Activated gamma-delta T cell treated with Interleukin-2 at 50 U/mL for 16 hours (primary cell): ENCODE results near the gene GPR108.

ENCODE experiments used
- DNase-seq: peaks from one replicate; pipeline ENCODE4 v3.0.0-alpha.2; 2020

The GPR108 gene

DNA sequence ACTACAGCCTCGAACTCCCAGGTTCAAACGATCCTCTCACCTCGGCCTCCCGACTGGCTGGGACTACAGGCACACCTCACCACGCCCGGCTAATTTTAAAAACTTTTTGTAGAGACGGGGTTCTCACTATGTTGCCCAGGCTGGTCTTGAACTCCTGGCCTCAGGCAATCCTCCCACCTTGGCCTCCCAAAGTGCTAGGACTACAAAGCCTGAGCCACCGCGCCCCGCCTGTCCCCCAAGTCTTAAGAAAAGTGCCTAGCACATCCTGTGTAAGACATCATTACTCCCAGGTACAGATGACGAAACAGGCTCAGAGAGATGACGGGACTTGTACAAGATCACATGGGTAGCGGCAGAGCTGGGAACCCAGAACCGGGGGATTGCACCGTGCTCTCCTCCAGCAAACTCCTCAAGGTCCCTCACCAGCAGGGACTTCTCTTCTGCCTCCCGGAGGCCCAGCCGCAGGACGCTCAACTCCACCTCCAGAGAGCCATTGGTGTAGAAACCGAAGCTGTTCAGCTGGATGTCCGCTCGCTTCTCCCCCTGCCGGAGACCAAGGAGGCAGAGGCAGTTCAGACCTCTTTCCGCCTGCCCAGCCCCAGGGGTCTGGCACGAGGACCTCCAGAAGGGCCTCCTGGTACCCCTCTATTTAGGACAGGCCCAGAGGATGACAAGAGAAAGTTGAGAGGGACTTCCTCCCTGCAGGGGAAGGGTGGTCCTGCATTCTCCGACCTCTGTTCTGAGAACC is 1.0 kb downstream of the GPR108 start:
- peak; percentile 58 for DNase-seq

DNA sequence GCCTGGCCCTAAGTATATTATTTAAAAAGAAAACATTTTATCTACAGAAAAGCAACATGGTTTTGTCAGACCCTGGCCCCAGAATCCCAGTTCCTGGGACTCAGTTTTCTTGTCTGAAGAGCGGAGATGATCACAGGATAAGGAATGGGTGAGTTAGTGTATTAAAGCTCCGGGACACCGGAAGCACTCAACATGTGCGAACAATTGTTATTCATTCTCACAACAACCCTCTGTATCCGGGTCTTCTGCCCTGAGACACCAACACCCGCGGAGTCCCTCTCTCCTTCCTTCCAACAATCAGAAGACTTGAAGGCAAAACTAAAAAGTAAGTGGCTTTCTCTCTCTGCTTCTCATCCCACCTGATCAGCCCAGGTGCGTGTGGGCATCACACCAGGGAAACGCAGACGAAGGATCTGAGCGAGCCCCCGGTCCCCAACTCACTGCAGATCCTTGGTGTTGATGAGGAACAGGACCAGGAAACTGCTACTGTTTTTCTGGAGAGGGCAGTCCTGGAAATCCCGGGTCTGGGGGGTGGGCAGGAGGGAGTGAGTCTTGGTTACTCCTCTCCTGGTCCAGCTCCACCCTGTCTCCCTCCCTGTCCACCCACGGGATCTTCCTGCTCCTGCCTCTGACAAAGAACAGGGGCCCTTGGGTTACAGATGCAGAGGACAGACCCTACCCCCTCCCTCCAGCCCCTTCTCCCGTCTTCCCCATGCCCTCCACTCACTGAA is 2.0 kb downstream of the GPR108 start:
- DNase-seq = no peak

DNA sequence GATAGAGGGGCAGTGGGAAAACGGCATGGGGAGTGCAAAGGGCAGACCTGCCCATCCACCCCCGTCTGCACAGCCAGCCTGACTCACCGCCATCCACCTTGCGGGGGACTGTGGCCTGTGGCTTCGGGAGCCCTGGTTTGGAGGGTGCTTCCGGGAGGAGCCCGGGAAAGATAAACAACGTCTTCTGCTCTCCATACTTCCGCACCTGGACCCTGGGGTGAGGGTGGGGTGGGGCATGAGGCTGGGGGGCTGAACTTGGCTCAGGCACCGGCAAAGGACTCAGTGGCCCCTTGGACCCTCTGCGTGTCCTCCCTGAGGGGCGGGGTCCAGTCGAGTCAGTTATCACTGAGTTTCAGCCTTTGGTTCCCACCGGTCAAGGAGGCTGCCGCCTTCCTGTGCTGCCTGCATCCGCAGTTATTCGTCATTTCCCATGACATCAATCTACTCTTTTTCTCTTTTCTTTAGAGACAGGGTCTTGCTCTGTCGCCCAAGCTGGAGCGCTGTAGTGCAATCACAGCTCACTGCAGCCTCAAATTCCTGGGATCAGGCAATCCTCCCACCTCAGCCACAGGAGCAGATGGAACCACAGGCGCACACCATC is 3.2 kb downstream of the GPR108 start:
- no peak for DNase-seq

DNA sequence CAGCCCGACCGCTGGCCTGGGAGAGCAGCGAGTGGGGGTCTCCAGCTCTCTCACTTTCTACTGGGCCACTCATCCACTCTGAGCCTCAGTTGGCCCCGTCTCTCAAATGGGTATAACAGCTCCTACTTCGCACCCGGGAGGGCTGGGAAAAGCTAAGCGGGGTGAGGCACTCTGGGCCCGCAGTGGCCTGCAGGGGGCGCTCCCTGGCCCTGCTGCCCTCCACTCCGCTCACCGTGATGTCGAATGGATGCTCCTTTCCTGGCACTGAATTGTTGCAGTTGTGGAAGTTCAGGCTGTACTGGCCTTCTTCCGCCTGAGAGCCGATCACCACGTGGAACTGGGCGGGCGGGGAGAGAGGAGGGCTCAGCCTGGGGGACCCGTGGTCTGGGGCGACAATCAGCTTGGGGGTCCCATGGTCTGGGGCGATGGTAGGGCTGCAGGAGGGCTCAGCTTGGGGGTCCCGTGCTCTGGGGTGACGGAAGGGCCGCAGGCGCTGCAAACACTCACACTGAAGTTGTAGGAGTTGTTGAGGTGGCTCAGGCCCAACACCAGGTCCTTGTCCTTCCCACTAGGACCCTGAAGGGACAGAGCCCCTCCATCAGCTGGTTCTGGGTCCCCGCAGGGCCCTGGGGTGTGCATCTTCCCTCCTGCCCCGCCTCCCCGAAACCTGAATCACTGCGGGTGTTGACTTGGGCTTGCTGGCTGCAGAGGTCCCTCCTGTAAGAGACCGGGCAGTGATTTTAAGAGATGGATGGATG is 3.9 kb downstream of the GPR108 start:
- no peak for DNase-seq

DNA sequence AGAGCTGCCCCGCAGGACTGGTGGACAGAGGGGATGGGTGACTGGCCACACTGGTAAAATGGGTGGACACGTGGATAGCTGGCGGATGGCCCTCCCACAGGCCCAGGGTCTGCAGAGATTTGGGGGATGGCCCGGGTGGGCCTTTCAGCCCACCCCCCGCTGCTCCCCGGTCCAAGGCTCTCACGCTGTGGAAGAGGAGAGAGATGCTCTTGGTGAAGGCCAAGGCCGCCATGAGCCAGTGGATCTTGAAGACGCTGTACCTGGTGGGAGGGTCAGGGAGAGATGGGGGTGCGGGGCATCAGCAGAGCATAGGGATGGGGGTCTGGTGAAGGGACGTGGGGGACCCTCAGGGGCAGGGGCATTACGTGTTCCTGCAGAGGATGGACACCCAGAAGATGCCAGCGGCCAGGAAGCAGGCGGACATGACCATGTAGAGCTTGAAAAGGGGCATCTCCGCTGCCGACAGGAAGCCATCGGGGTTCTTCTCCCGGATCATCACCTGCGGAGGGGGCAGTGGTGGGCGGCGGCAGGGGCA is 4.5 kb downstream of the GPR108 start:
- DNase-seq = no peak

DNA sequence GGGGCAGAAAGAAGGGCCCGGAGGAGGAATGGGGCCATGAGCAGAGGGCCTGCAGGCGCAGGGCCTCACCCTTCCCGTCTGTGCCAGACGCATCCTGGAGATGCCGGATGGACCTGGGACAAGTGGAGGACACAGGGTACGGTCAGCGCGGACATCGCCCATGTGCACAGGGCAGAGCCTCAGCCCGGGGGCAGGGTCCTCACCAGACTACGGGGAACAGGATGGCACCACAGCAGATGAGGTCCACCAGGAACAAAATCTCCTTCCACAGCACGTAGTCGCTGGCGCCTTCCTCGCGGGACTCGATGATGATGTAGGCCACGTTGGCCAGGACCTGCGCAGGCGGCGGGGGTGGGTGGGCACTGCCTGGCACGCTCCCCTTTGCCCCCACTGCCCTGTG is 5.6 kb downstream of the GPR108 start:
- no peak for DNase-seq

DNA sequence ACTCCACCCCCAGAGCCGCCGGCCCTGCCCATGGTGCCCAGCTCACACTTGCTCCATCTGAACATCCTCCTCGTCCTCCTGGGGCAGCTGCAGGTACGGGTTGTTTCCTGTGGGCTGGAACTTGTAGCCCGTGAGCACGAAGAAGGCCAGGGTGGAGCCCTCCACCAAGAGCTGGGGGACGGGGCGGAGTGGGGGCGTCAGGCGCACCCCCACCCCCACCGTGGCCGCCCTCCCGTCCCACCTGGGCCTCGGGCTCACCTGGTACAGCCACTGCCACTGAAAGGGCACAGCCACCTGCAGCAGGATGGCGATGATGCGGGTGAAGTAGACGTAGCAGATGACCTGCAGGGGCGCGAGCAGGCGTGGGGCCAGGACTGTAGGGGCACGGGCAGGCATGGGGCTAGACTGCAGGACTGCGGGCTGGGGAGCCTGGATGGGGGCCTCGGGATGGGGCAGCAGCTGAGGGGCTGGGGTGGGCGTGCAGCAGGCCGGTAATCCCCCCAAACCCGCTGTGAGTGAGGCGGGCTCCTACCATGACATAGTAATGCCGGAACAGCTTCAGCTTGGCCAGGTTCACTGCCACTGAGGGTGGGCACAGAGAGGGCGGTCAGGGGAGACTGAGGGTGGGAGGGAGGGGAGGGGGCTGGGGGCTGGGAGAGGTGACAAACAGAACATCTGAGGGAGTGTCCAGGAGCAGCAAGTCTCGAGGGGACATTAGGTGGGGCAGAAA is 6.3 kb downstream of the GPR108 start:
- DNase-seq = no peak

DNA sequence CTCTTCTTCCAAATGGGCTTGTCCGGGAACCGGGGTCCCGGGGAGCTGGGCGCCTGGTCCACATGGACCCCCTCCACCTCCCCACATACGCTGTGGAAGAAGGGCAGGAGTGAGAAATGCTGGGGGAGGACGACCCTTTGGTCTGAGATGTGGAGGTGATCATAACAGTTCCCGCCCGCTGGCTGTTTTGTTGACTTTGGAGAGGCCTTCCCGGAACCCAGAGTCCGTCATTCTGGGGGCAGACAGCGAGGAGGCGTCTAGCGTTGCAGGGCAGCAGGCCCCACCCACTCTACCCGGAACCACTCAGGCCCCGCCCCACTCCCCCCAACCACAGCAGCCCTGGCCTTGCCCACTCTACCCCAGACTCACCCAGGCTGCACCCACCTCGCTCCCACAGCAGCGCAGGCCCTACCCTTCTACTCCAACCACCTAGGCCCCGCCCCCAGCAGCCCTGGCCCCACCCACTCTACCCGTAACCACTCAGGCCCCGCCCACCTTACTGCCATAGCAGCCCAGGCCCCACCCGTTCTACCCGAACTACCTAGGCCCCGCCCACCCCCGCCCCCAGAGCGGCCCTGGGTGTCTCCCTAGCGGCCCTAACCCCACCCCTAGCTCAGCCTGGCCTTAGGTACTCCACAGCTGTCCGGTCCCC is 7.1 kb downstream of the GPR108 start:
- DNase-seq = no peak

DNA sequence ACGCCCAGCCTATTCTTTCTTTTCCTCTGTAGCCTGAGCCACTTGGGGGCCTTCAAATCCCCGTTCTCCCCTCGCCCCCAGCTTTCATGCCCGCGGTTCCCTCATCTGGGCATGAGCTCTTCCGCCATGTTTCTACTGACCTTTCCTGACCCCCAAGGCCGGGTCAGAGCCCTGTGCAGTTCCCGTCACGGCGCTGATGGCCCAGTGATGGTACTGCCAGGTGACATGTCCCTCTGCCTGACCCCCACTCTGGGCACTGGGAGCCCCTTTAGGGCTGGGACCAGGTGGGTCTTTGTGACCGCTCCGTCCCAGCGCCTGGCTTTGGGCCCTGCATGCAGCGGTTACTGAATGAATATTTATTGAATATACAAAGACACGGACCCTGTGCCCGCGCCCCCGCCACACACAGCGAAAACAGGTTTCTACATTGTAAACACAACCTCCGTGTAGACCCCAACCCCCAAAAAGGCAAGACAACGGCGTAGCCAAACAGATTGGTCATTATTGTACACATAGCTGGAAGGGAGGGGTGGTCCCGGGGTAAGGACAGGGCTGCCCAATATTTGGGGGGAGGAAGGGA is 7.7 kb downstream of the GPR108 start:
- no peak for DNase-seq

DNA sequence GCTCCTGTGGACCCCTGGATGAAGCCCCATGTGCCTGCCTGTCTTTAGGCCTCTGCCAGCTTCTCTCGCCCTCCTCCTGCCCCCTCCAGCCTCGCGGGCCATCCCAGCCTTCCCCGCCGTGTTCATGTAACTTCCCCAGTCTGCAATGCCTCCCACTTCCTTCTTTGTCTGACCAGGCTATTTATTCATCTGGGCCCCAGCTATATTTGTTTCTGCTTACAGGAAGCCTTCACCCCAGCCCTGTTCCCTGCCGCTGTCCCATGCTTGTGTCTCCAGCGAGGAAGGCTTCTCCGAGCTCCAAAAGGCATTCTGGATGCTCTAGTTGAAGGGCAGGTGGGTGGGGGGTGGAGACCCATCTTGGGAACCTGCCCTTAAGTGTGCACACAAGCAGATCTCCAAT is 9.0 kb downstream of the GPR108 start:
- no peak for DNase-seq

DNA sequence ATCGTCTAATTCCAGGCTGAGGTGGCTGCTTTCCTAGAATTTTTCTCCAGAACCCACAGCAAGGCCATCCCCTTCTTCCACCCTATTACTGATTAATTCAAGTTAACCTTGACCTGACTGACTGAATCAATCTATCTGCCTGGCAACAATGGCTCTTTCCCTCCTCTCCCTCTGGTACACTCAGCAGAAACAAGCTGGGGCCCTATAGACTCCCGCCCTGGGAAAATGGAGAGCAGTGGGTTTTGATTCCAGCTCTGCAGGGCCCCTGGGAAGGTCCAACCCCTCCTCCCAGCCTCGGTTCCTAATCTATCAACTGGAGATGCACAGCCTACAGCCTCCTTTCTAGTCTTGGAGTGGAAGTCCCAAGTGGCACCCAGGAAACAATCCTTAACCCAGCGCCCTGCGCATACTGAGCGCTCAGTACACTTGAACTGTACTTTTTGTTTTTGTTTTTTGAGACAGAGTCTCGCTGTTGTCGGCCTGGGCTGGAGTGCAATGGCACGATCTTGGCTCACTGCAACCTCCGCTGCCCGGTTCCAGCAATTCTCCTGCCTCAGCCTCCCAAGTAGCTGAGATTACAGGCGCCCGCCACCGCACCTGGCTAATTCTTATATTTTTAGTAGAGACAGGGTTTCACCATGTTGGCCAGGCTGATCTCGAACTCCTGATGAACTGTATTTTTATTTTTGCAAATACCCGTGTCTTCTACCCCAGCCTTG is 11.7 kb downstream of the GPR108 start:
- no peak for DNase-seq

DNA sequence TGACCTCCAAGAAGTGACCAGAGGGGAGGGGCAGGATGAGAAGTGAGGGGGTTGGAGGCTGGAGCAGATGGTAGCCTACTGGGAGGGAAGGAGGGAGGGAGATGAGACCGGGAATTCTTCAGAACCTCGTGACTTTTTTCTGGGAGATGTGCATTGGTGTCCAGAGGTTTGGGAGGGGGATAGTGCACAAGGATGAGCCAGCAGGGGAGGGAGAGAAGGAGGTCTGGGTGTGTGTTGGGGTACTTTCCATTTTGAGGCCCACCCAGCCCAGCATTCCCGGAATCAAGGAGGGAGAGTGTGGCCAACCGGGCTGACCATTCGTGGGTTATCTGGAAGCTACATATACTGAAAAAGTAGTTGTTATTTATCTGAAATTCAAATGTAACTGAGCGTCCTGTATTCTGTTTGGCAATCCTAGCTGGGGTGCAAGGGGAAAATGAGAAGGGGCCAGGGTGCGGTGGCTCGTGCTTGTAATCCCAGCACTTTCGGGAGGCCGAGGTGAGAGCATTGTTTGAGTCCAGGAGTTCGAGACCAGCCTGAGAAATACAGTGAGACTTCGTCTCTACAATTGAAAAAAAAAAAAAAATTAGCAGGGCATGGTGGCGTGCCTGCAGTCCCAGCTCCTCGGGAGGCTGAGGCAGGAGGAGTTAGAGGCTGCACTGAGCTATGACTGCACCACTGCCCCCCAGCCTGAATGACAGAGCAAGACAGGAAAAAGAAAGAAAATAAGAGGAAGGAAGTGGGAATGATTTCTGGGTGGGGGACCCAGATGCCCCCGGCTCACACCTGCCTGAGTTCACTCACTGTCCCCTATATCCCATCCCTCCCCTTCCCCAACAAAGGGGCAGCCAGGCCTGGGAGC is 12.5 kb downstream of the GPR108 start:
- DNase-seq = no peak

DNA sequence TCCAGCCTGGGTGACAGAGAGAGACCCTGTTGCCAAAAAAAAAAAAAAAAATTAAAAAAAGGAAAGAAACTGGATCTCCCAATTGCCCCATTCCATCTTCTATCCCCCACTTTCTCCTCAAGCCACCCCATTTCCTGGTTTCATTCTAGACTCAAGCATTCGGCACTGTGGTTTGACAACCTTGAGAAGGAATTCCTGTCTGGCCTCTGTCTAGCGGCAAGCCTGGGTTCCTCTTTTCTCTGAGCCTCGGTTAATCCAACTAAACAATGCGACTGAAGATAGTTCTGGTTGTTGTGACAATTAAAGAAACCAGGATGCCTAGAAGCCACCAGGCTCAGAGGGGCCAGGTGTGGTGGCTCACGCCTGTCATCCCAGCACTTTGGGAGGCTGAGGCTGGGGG is 13.6 kb downstream of the GPR108 start:
- DNase-seq = no peak

DNA sequence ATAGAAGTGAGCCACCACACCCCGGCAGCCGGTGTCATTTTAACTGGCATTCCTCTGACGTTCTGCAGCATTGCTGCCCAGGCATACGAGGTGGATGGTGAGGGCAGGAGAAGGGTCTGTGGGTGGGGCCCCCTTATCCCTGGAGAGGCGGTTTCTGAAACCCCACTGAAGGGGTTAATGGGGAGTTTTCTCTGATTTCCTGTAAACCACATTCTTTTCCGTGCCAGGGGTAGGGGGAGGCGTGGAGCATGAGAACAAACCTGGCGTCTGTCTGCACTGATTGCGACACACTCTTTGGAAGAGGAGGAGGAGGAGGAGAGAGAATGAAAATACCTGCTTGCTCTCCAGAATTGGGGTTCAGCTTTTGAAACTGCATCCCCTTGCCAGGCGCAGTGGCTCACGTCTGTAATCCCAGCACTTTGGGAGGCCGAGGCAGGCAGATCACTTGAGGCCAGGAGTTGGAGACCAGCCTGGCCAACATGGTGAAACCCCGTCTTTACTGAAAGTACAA is 14.2 kb downstream of the GPR108 start:
- DNase-seq = no peak

DNA sequence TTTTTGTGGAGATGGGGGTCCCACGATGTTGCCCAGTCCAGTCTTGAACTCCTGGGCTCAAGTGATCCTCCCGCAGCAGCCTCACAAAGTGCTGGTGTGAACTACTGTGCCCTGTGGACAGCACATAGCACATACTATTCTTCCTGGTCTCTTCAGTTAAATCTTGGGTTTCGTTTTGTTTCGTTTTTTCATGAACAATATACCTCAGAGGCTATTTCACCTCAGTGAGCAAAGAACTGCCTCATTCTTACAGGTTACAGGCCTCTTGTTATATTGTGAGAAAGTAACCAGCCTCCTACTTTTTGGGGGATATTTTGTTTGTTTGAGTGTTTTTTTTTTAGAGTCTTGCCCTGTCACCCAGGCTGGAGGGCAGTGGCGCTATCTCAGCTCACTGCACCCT is 15.6 kb downstream of the GPR108 start:
- no peak for DNase-seq

DNA sequence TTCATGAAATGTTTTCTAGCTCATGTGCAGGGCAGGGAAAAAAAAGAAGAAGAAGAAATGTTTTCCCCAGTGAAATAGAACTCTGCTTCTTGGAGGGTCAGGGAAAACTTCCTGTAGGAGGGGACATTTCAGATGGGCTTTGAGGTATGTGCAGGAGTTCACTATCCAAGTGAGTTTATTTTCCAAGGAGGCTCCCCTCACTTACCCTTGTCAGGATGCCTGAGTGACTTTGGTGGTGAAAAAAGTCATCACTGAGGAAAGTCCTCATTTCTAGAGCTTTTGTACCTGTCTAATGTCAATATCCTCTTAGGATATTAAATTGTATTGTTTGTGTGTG is 16.3 kb downstream of the GPR108 start:
- DNase-seq = no peak

DNA sequence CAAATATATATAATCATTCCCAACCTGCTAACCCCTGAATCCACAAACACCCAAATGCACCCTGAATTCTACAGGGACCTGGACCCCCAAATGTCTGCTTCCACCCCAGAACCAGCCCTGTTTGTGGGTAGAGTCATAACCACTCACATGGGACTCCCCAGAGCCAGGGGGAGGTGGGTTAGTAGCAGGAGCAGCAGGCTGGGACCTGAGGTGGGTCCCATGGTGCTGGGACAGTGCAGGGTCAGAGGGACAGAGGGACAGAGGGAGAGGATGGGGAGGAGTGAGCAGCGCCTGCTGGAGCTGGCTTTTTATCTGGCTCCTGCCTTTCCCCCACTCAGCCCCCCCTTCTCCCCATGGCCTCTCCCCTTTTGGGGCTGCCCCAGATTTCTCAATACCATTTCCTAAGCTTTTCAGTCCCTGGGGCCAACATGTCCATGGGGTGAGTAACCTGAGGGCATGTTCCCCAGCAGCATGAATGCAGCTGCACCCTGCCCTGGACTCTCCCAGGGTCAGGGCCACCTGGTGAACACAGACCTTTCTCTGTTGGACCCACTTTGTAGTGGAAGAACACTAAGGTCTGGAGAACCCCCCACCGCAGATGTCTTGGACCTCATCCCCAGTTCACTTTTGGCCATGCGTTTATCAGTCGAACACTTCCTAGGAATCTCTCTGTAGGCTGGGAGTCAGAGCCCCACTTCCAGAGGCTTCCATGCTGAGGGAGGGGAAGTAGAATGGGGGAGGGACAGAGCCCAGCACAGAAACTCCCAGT is 16.8 kb downstream of the GPR108 start, which contains the start of gene C3:
Gene C3, minus strand, starts transcription at position 282 of the 769 bp plus-strand sequence. Its CDS starts 61 bp downstream, at position 221.
- no peak for DNase-seq

DNA sequence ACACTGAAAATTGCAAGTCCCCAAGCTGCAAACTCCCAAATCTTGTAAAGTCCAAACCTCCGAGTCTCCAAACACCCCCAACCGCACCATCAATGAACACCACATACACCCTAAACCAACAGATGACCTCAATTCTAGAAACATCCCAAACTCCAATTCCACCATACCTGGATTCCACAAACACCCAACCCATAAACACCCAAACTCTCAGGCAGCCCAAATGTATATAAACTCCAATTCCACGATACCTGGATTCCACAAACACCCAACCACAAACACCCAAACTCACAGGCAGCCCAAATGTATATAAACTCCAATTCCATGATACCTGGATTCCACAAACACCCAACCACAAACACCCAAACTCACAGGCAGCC is 17.4 kb downstream of the GPR108 start:
- no peak for DNase-seq

DNA sequence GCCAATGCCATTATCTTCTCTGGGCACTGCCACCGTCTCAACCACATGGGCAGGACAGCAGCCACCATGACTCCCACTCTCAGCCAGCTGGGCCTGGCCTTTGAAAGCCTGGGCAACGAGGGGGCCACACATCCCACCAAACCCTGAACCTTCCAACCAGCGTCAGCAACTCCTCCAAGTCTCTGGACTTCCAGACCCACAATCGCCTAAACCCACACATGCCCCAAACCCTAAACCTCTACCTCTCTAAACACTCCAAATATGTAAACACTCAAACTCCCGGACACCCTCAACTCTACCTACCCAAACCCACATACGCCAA is 17.9 kb downstream of the GPR108 start:
- no peak for DNase-seq
